ENCODE measurements around the gene C3orf80. TPM values are rescaled to one million over a fixed set of nuclear protein-coding genes. Genes with fewer than 3 reads are reported as not detected.

C3orf80 gene
- total RNA-seq, 1 experiment from 2014 or later: 0.13 TPM

DNA sequence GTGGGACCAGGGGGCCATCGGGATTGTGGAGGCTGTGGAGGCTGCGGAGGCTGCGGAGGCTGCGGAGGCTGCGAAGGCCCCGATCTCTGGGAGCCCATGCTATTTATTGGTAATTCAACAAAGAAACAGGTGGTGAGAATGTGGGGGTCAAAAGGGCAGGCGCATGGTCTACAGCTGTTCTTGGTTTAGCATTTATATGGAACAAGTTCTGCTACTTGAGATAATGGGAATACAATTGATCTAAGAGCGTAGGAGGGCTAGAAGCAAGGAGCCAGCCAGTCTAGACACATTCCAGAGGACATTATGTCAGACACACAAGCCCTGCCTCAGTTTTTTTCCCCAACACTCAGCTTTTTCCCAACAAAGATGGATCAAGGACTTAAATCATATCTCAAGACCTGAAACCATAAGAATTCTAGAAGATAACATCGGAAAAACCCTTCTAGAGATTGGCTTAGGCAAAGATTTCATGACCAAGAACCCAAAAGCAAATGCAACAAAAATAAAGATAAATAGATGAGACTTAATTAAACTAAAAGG, 20.1 kb downstream of the C3orf80 start:
- H3K4me2 ChIP-seq (ENCODE audit: insufficient read depth, insufficient read length, low read length): no peak overlapping the region
- no peaks in the 10 kb centered on the region for H3K4me1 ChIP-seq (ENCODE audit: insufficient read depth, low read length)
- H3K18ac ChIP-seq (ENCODE audit: insufficient read length, low read depth, low read length): no peak overlapping the region
- no peak overlapping the region for H4K5ac ChIP-seq (ENCODE audit: insufficient read length, low read depth, low read length)
- H4K8ac ChIP-seq (replicated peaks; ENCODE audit: insufficient read length, low read depth, low read length): no peak overlapping the region
- TF ChIP-seq, protein P1, sequence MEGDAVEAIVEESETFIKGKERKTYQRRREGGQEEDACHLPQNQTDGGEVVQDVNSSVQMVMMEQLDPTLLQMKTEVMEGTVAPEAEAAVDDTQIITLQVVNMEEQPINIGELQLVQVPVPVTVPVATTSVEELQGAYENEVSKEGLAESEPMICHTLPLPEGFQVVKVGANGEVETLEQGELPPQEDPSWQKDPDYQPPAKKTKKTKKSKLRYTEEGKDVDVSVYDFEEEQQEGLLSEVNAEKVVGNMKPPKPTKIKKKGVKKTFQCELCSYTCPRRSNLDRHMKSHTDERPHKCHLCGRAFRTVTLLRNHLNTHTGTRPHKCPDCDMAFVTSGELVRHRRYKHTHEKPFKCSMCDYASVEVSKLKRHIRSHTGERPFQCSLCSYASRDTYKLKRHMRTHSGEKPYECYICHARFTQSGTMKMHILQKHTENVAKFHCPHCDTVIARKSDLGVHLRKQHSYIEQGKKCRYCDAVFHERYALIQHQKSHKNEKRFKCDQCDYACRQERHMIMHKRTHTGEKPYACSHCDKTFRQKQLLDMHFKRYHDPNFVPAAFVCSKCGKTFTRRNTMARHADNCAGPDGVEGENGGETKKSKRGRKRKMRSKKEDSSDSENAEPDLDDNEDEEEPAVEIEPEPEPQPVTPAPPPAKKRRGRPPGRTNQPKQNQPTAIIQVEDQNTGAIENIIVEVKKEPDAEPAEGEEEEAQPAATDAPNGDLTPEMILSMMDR (conservative IDR thresholded peaks at IDR 0.05): no peak
- H3K27me3 ChIP-seq (ENCODE audit: insufficient read depth, low read length): no peaks in the 10 kb centered on the region
- H3K79me2 ChIP-seq (ENCODE audit: insufficient read depth, low read length): no peaks in the 10 kb centered on the region
- H2BK120ac ChIP-seq (ENCODE audit: low read depth, low read length, poor library complexity, severe bottlenecking): no peak overlapping the region
- no peak overlapping the region for H3T11ph ChIP-seq (ENCODE audit: low read length)
- H3K56ac ChIP-seq (ENCODE audit: insufficient read length, low read depth, low read length): no peak overlapping the region
- Mint-ChIP-seq H3K36me3 (ENCODE audit: insufficient read depth in 1 of 3, low read depth in 3 of 3) (peaks cover 0 to 3% (median 0%) of the 10 kb centered on the region in 3 experiments; a peak in 1 of 7 replicates), H3K4me1 (no peaks in the 10 kb centered on the region), H3K27ac (no peak overlapping the region), H3K27me3 (ENCODE audit: low read depth) (peaks cover 6% of the 10 kb centered on the region), H3K4me3 (no peak overlapping the region), H3K9me3 (peaks cover 0 to 10% of the 10 kb centered on the region in 2 experiments; a peak in 2 of 5 replicates)
- no peak overlapping the region for H2BK20ac ChIP-seq (ENCODE audit: low read depth, low read length, poor library complexity, severe bottlenecking)
- no peaks in the 10 kb centered on the region for H3K79me1 ChIP-seq (ENCODE audit: insufficient read depth, low read depth, low read length, poor library complexity, severe bottlenecking)
- H3K9me3 ChIP-seq (ENCODE audit: control insufficient read depth, low read depth, low read length): no peaks in the 10 kb centered on the region
- H2BK12ac ChIP-seq (ENCODE audit: insufficient read length, low read depth, low read length): no peak overlapping the region
- H2BK5ac ChIP-seq (ENCODE audit: insufficient read length, low read length): no peak overlapping the region
- H2AFZ ChIP-seq (ENCODE audit: low read length): no peak overlapping the region
- no peak for DNase-seq
- no peaks in the 10 kb centered on the region for H4K20me1 ChIP-seq (ENCODE audit: control insufficient read depth, insufficient read depth, insufficient read length)
- H4K91ac ChIP-seq (ENCODE audit: insufficient read length, low read depth, low read length): no peak overlapping the region
- no peak overlapping the region for H3K4ac ChIP-seq (ENCODE audit: low read depth, low read length)
- no peak overlapping the region for H3K23ac ChIP-seq (ENCODE audit: insufficient read length, low read depth, low read length)
- H2BK15ac ChIP-seq (ENCODE audit: low read depth, low read length): no peak overlapping the region
- no peak overlapping the region for H2AK5ac ChIP-seq (ENCODE audit: insufficient read length, low read length)
- no CpG with 5 or more reads among the region's 9 CpGs for WGBS (ENCODE audit: extremely low coverage, insufficient read length, low lambda C conversion rate)
- no peaks in the 10 kb centered on the region for H3K23me2 ChIP-seq (ENCODE audit: insufficient read length, low read depth, low read length, poor library complexity, severe bottlenecking)
- no peak overlapping the region for H3K14ac ChIP-seq (ENCODE audit: insufficient read depth, low read length)
- H3K9ac ChIP-seq (ENCODE audit: extremely low read depth, insufficient read length, low read length): no peak overlapping the region
- no peak overlapping the region for H3K27ac ChIP-seq (ENCODE audit: insufficient read length, low read depth, low read length)
